Measurements from ENCODE around the gene RABGEF1.

RABGEF1 gene

GRCh38 chr7:66859339-66859738 lies 118.8 kb downstream of the RABGEF1 start:
- TF ChIP-seq CTCF (IDR thresholded peaks at IDR 0.05) (no peak), ZFX (IDR thresholded peaks at IDR 0.05; ENCODE audit: borderline replicate concordance) (no peak)
- H3K27ac ChIP-seq, result no peak overlapping the region

GRCh38 chr7:66859794-66860645 lies 119.5 kb downstream of the RABGEF1 start:
- H3K27ac ChIP-seq, result 0 out of 2 replicates have a peak overlapping the region, but pooled peaks have one; percentile 3
- TF ChIP-seq CTCF (IDR thresholded peaks at IDR 0.05) (no peak), ZFX (IDR thresholded peaks at IDR 0.05; ENCODE audit: borderline replicate concordance) (no peak)

GRCh38 chr7:66860767-66861166 lies 120.2 kb downstream of the RABGEF1 start:
- TF ChIP-seq CTCF (IDR thresholded peaks at IDR 0.05), result no peak
- TF ChIP-seq ZFX (IDR thresholded peaks at IDR 0.05; ENCODE audit: borderline replicate concordance), result no peak
- 0 out of 2 replicates have a peak overlapping the region, but pooled peaks have one; percentile 3 for H3K27ac ChIP-seq
